ENCODE data around the gene MAN1A1.

- TF ChIP-seq CTCF (IDR thresholded peaks at IDR 0.05 in 4 of 5, conservative IDR thresholded peaks at IDR 0.05 in 1 of 5) (no peak), POLR2A (IDR thresholded peaks at IDR 0.05) (no peak)
Observed at GRCh38 chr6:119355890-119356289, 6.3 kb upstream of the MAN1A1 start.

All from gastrocnemius medialis (tissue), 4 donors.